ENCODE data around the gene NCKIPSD.
A peak's percentile ranks its signal among the peaks of the same experiment; 100 is the strongest.
"Not testable (repeated sequence)": the region's sequence is repeated elsewhere in the genome, so short reads cannot be mapped to it uniquely, and the experiment has no call there.

The NCKIPSD gene

GRCh38 chr3:48685603-48686511 lies at the start of gene NCKIPSD:
Gene NCKIPSD, minus strand, starts transcription at chr3:48685915. Its CDS starts 108 bp downstream, at chr3:48685807.
- DNase-seq, result peak; percentile 93

GRCh38 chr3:48735075-48735767 lies 49.5 kb upstream of the NCKIPSD start:
- not testable (repeated sequence) for DNase-seq

- not testable (repeated sequence) for DNase-seq
Observed at GRCh38 chr3:48734541-48734940, 48.8 kb upstream of the NCKIPSD start.

- DNase-seq, result not testable (repeated sequence)
Observed at GRCh38 chr3:48733752-48734518, 48.2 kb upstream of the NCKIPSD start.

- DNase-seq, result no peak
Observed at GRCh38 chr3:48727511-48727910, 41.8 kb upstream of the NCKIPSD start.

GRCh38 chr3:48725185-48725855 lies 39.6 kb upstream of the NCKIPSD start:
- DNase-seq, result not testable (repeated sequence)

GRCh38 chr3:48723725-48724124 lies 38.0 kb upstream of the NCKIPSD start:
- DNase-seq, result no peak

- DNase-seq, result not testable (repeated sequence)
Observed at GRCh38 chr3:48723293-48723692, 37.6 kb upstream of the NCKIPSD start.

- peak; percentile 99 for DNase-seq
Observed at GRCh38 chr3:48716982-48717746, 31.4 kb upstream of the NCKIPSD start, which contains the start of gene IP6K2. Gene IP6K2, minus strand, starts transcription at chr3:48717221. Its CDS starts 21,930 bp downstream, at chr3:48695291.

GRCh38 chr3:48716508-48716981 lies 30.8 kb upstream of the NCKIPSD start:
- peak; percentile 65 for DNase-seq

- DNase-seq, result no peak
Observed at GRCh38 chr3:48715174-48715800, 29.6 kb upstream of the NCKIPSD start.

GRCh38 chr3:48711727-48712126 lies 26.0 kb upstream of the NCKIPSD start:
- DNase-seq, result no peak

- no peak for DNase-seq
Observed at GRCh38 chr3:48709051-48709461, 23.3 kb upstream of the NCKIPSD start.

- no peak for DNase-seq
Observed at GRCh38 chr3:48708481-48708889, 22.8 kb upstream of the NCKIPSD start.

GRCh38 chr3:48707157-48707556 lies 21.4 kb upstream of the NCKIPSD start:
- no peak for DNase-seq

- DNase-seq, result no peak
Observed at GRCh38 chr3:48702320-48702920, 16.7 kb upstream of the NCKIPSD start.

- no peak for DNase-seq
Observed at GRCh38 chr3:48700731-48701405, 15.2 kb upstream of the NCKIPSD start.

- no peak for DNase-seq
Observed at GRCh38 chr3:48698891-48699290, 13.2 kb upstream of the NCKIPSD start.

- no peak for DNase-seq
Observed at GRCh38 chr3:48697952-48698351, 12.2 kb upstream of the NCKIPSD start.

- DNase-seq, result no peak
Observed at GRCh38 chr3:48696601-48697000, 10.9 kb upstream of the NCKIPSD start.

Measured in right forelimb (tissue), 1 donor.